ENCODE results near the gene FGF1. TPM values are rescaled to one million over a fixed set of nuclear protein-coding genes. Genes with fewer than 3 reads are reported as not detected.

The FGF1 gene
- total RNA-seq, 1 experiment from 2014 or later = 0.03 TPM

GRCh38 chr5:142676318-142676717 lies 9.6 kb downstream of the FGF1 start:
- DNase-seq (ENCODE audit: low spot score) = no peak
- in situ Hi-C loops (cut with HindIII; ENCODE audit: low sequenced_read_pairs) = no loop called here

- no peak for DNase-seq (ENCODE audit: low spot score)
- in situ Hi-C loops (cut with HindIII; ENCODE audit: low sequenced_read_pairs) = no loop called here
Measured at GRCh38 chr5:142674531-142675469, 11.1 kb downstream of the FGF1 start.

- DNase-seq (ENCODE audit: low spot score) = no peak
- in situ Hi-C loops (cut with HindIII; ENCODE audit: low sequenced_read_pairs) = no loop called here
Measured at GRCh38 chr5:142671801-142672200, 14.1 kb downstream of the FGF1 start.

- in situ Hi-C loops (cut with HindIII; ENCODE audit: low sequenced_read_pairs) = no loop called here
- no peak for DNase-seq (ENCODE audit: low spot score)
Measured at GRCh38 chr5:142671266-142671665, 14.6 kb downstream of the FGF1 start.

- in situ Hi-C loops (cut with HindIII; ENCODE audit: low sequenced_read_pairs) = no loop called here
- DNase-seq (ENCODE audit: low spot score) = no peak
Measured at GRCh38 chr5:142670804-142671203, 15.1 kb downstream of the FGF1 start.

- DNase-seq (ENCODE audit: low spot score) = peak; percentile 43
- in situ Hi-C loops (cut with HindIII; ENCODE audit: low sequenced_read_pairs) = no loop called here
Measured at GRCh38 chr5:142669477-142669876, 16.4 kb downstream of the FGF1 start.

- in situ Hi-C loops (cut with HindIII; ENCODE audit: low sequenced_read_pairs) = no loop called here
- DNase-seq (ENCODE audit: low spot score) = no peak
Measured at GRCh38 chr5:142668336-142668735, 17.6 kb downstream of the FGF1 start.

GRCh38 chr5:142667831-142668230 lies 18.1 kb downstream of the FGF1 start:
- in situ Hi-C loops (cut with HindIII; ENCODE audit: low sequenced_read_pairs) = no loop called here
- no peak for DNase-seq (ENCODE audit: low spot score)

- DNase-seq (ENCODE audit: low spot score) = no peak
- in situ Hi-C loops (cut with HindIII; ENCODE audit: low sequenced_read_pairs) = no loop called here
Measured at GRCh38 chr5:142664636-142665035, 21.3 kb downstream of the FGF1 start.

GRCh38 chr5:142664067-142664466 lies 21.8 kb downstream of the FGF1 start:
- in situ Hi-C loops (cut with HindIII; ENCODE audit: low sequenced_read_pairs) = no loop called here
- DNase-seq (ENCODE audit: low spot score) = no peak

- DNase-seq (ENCODE audit: low spot score) = no peak
- in situ Hi-C loops (cut with HindIII; ENCODE audit: low sequenced_read_pairs) = no loop called here
Measured at GRCh38 chr5:142663246-142663645, 22.6 kb downstream of the FGF1 start.

GRCh38 chr5:142661957-142662356 lies 23.9 kb downstream of the FGF1 start:
- in situ Hi-C loops (cut with HindIII; ENCODE audit: low sequenced_read_pairs) = no loop called here
- DNase-seq (ENCODE audit: low spot score) = no peak

GRCh38 chr5:142661143-142661542 lies 24.7 kb downstream of the FGF1 start:
- no peak for DNase-seq (ENCODE audit: low spot score)
- in situ Hi-C loops (cut with HindIII; ENCODE audit: low sequenced_read_pairs) = no loop called here

- in situ Hi-C loops (cut with HindIII; ENCODE audit: low sequenced_read_pairs) = no loop called here
- no peak for DNase-seq (ENCODE audit: low spot score)
Measured at GRCh38 chr5:142660731-142661130, 25.2 kb downstream of the FGF1 start.

- no peak for DNase-seq (ENCODE audit: low spot score)
- in situ Hi-C loops (cut with HindIII; ENCODE audit: low sequenced_read_pairs) = no loop called here
Measured at GRCh38 chr5:142660196-142660595, 25.7 kb downstream of the FGF1 start.

GRCh38 chr5:142659405-142659804 lies 26.5 kb downstream of the FGF1 start:
- DNase-seq (ENCODE audit: low spot score) = no peak
- in situ Hi-C loops (cut with HindIII; ENCODE audit: low sequenced_read_pairs) = no loop called here

GRCh38 chr5:142658278-142658677 lies 27.6 kb downstream of the FGF1 start:
- in situ Hi-C loops (cut with HindIII; ENCODE audit: low sequenced_read_pairs) = no loop called here
- DNase-seq (ENCODE audit: low spot score) = no peak

GRCh38 chr5:142657446-142657845 lies 28.4 kb downstream of the FGF1 start:
- DNase-seq (ENCODE audit: low spot score) = no peak
- in situ Hi-C loops (cut with HindIII; ENCODE audit: low sequenced_read_pairs) = no loop called here

- in situ Hi-C loops (cut with HindIII; ENCODE audit: low sequenced_read_pairs) = no loop called here
Measured at GRCh38 chr5:142655339-142656267, 30.3 kb downstream of the FGF1 start.

GRCh38 chr5:142654578-142655058 lies 31.3 kb downstream of the FGF1 start:
- DNase-seq (ENCODE audit: low spot score) = peak; percentile 67

More at GRCh38 chr5:142655339-142656267, 30.3 kb downstream of the FGF1 start:
- peak; percentile 91 for DNase-seq (ENCODE audit: low spot score)

More at GRCh38 chr5:142654578-142655058, 31.3 kb downstream of the FGF1 start:
- in situ Hi-C loops (cut with HindIII; ENCODE audit: low sequenced_read_pairs) = no loop called here
